ENCODE measurements around the gene PKD1.
"Not testable (repeated sequence)": the region's sequence is repeated elsewhere in the genome, so short reads cannot be mapped to it uniquely, and the experiment has no call there.

Gene PKD1

GRCh38 chr16:2124694-2125444 lies 10.8 kb downstream of the PKD1 start:
- peak; percentile 77 for DNase-seq (ENCODE audit: low spot score)

GRCh38 chr16:2124377-2124693 lies 11.4 kb downstream of the PKD1 start:
- DNase-seq (ENCODE audit: low spot score), result not testable (repeated sequence)

- DNase-seq (ENCODE audit: low spot score), result not testable (repeated sequence)
Observed at GRCh38 chr16:2123706-2124376, 11.9 kb downstream of the PKD1 start.

- not testable (repeated sequence) for DNase-seq (ENCODE audit: low spot score)
Observed at GRCh38 chr16:2122934-2123683, 12.6 kb downstream of the PKD1 start.

GRCh38 chr16:2122429-2122828 lies 13.3 kb downstream of the PKD1 start:
- DNase-seq (ENCODE audit: low spot score), result no peak

GRCh38 chr16:2121853-2122252 lies 13.8 kb downstream of the PKD1 start:
- DNase-seq (ENCODE audit: low spot score), result no peak

- DNase-seq (ENCODE audit: low spot score), result peak; percentile 48
Observed at GRCh38 chr16:2121325-2121724, 14.4 kb downstream of the PKD1 start.

- not testable (repeated sequence) for DNase-seq (ENCODE audit: low spot score)
Observed at GRCh38 chr16:2117960-2118722, 17.6 kb downstream of the PKD1 start.

- DNase-seq (ENCODE audit: low spot score), result not testable (repeated sequence)
Observed at GRCh38 chr16:2117341-2117740, 18.4 kb downstream of the PKD1 start.

GRCh38 chr16:2116428-2116827 lies 19.3 kb downstream of the PKD1 start:
- not testable (repeated sequence) for DNase-seq (ENCODE audit: low spot score)

GRCh38 chr16:2115591-2115973 lies 20.1 kb downstream of the PKD1 start:
- DNase-seq (ENCODE audit: low spot score), result no peak

- DNase-seq (ENCODE audit: low spot score), result not testable (repeated sequence)
Observed at GRCh38 chr16:2114885-2115590, 20.7 kb downstream of the PKD1 start.

- not testable (repeated sequence) for DNase-seq (ENCODE audit: low spot score)
Observed at GRCh38 chr16:2114225-2114624, 21.5 kb downstream of the PKD1 start.

GRCh38 chr16:2112539-2113106 lies 23.1 kb downstream of the PKD1 start:
- DNase-seq (ENCODE audit: low spot score), result not testable (repeated sequence)

GRCh38 chr16:2111412-2112335 lies 24.0 kb downstream of the PKD1 start:
- DNase-seq (ENCODE audit: low spot score), result not testable (repeated sequence)

- DNase-seq (ENCODE audit: low spot score), result not testable (repeated sequence)
Observed at GRCh38 chr16:2111009-2111353, 24.7 kb downstream of the PKD1 start.

- not testable (repeated sequence) for DNase-seq (ENCODE audit: low spot score)
Observed at GRCh38 chr16:2110332-2111008, 25.2 kb downstream of the PKD1 start.

GRCh38 chr16:2109872-2110271 lies 25.8 kb downstream of the PKD1 start:
- DNase-seq (ENCODE audit: low spot score), result not testable (repeated sequence)

- not testable (repeated sequence) for DNase-seq (ENCODE audit: low spot score)
Observed at GRCh38 chr16:2109271-2109580, 26.5 kb downstream of the PKD1 start.

Data from SK-N-DZ (cell line).